ENCODE results near the gene CD53. TPM values are rescaled to one million over a fixed set of nuclear protein-coding genes. Genes with fewer than 3 reads are reported as not detected.
"Not testable (repeated sequence)": the region's sequence is repeated elsewhere in the genome, so short reads cannot be mapped to it uniquely, and the experiment has no call there.

CD53 gene, protein sequence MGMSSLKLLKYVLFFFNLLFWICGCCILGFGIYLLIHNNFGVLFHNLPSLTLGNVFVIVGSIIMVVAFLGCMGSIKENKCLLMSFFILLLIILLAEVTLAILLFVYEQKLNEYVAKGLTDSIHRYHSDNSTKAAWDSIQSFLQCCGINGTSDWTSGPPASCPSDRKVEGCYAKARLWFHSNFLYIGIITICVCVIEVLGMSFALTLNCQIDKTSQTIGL
- total RNA-seq: not detected in 2 replicates

DNA sequence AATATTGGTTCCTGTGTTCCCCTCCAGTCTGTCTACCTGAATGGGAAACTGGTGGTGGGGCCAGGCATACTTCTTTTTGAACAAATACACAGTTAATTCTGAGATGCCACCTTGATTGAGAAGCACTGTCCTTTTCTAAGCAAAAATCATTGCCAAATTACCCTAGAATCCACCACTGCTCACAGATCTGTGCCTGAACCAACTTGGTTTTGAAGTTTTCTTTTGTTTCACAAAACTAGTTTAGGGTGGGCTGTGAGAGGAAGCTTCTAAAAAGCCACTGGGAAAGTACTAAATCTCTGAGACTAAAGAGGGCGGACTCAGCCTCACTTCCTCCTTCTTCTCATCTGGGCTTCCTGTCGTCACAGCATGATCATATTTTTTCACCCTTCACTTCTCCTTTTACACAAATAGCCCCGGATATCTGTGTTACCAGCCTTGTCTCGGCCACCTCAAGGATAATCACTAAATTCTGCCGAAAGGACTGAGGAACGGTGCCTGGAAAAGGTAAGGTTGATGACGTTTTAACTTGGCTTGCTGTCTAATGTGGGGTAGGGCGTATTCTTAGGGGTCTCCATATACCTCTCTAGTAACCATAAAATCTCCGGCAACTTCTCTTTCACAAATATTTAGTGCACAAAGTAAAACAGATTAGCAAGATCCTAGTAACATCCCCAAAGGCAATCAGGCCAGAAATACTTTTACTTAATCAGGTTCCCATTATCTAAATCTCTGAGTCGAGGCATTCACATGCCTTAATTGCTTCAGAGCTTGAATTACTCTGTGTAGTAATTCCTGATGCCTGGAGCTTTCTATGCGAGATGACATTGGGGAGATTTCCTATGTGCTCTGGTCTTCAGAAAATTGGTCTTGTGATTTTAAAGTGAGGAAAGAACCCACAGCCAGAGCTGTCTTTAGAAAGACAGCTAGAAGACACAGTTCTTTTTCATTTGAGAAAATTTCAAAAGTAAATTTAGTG lies at the start of gene CD53:
CD53 (plus strand) TSS at position 404 of the 976 bp plus-strand sequence. CDS start 18,261 bp downstream, outside the sequence.
- no peak for DNase-seq (ENCODE audit: low read depth, low spot score)

DNA sequence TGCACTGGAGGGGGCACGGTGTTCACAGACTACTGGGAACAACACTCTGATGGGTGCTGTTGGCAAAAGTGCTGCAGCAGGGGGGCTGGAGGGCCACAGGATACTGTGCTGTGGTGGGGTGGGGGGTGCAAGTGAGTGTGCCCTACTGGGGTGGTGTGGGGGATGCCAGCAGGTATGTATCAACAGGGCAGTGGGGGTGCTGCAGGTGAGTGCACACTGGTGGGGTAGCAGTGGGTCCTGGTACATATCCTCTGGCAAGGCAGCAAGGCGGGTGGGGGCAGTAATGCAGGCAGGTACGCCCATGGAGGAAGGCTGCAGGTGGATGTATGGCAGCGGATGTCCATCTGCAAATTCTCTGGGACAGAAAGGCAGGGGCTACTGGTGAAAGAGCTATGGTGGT lies 48.8 kb upstream of the CD53 start:
- DNase-seq (ENCODE audit: low read depth, low spot score): no peak

DNA sequence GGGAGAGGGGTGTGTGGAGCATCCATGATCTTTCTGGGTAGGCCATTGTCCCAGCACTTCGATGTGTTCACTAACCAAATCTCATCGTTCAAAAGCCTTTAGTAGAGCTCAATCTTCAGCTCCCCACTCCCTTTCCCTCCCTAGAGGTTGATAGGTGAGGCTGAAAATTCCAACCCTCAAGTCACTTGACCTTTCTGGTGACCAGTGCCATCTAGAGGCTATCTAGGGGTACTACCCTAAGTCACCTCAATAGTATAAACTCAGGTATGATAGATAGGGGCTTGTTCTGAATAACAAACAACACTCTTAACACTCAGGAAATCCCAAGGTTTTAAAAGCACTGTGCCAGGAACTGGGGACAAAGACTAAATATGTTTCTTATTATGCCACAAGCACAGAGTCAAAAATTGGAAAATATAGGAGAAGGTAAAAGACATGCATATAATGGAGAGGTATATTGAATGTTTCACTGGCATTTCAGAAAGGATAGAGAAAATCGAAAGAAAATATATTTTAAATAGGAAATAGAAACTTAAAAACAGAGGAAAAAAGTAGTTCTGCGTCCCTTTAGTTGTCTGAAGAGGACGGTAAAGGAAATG lies 42.9 kb upstream of the CD53 start:
- DNase-seq (ENCODE audit: low read depth, low spot score): no peak

DNA sequence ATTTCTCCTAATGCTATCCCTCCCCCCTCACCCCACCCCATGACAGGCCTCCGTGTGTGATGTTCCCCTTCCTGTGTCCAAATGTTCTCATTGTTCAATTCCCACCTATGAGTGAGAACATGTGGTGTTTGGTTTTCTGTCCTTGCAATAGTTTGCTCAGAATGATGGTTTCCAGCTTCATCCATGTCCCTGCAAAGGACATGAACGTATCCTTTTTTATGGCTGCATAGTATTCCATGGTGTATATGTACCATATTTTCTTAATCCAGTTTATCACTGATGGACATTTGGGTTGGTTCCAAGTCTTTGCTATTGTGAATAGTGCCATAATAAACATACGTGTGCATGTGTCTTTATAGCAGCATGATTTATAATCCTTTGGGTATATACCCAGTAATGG lies 39.2 kb upstream of the CD53 start:
- DNase-seq (ENCODE audit: low read depth, low spot score): not testable (repeated sequence)

DNA sequence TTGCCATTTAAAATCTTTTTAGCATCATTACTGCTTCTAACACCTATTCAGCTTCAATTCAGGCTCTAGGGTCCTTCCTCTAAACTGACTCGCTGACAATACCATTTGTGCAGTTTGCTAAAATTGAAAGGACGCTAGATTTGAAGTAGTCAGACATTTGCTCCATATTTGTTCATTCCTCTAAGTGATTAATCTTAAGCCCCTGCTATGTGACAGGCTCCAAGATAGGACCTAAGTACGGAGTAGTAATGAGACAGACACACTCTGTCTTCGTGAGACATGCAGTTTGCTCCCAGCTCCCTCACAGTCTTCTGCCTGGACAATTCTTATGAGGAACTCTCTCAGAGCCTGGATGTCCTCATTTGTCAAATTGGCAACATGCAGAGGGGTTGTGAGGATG lies 26.1 kb upstream of the CD53 start:
- no peak for DNase-seq (ENCODE audit: low read depth, low spot score)

DNA sequence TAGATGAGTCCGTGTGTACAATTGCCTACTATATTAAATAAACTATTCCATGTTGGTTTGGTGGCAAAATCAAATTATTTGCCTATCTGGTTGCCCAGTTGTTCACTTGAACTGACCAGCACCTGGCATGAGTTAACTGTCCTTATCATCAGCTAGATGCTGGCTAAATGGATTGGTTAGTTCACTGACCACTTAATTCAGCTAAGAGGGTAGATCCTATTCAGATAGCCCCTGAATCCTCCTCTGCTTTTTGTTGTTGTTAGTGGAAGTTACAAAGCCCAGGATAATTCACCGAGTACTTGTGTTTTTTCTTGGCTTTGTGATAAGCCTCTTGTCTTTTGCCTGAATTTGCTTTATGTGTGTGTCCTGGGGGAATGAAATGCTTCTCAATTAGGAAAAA lies 22.8 kb upstream of the CD53 start:
- no peak for DNase-seq (ENCODE audit: low read depth, low spot score)

DNA sequence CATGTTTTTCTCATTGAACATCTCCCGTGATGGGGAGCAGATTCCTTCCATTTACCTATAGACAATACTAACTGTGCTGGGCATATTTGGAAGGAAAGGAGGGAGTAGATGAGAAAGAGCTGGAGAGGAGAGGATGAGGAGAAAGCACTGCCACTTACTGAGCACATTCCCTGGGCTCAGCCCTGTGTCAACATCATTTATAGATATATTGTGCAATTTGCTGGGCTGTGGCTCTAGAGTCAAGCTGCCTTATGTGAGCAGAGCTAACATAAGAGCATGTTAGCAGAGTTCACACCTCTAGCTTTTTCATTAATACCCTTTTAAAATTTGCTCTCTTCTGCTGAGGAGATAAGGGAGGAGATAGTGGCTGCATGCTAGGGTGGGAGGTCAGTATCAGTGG lies 22.3 kb upstream of the CD53 start:
- no peak for DNase-seq (ENCODE audit: low read depth, low spot score)

DNA sequence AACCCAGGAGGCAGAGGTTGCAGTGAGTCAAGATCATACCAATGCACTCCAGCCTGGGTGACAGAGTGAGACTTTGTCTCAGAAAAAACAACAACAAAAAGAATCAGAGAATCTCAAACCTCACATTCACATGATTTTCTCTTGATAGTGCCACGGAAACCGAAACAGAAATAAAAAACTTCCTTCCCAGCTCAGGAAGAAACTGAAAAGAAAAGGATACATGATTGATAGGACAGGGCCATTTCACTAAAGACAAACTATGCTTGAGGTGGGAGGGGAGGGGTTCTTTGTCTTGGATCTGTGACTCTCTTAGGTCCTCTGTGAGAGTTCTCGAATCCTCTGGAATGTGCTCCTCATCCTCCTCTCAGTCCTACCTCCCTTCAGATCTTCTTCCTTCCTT lies 19.8 kb upstream of the CD53 start:
- no peak for DNase-seq (ENCODE audit: low read depth, low spot score)

DNA sequence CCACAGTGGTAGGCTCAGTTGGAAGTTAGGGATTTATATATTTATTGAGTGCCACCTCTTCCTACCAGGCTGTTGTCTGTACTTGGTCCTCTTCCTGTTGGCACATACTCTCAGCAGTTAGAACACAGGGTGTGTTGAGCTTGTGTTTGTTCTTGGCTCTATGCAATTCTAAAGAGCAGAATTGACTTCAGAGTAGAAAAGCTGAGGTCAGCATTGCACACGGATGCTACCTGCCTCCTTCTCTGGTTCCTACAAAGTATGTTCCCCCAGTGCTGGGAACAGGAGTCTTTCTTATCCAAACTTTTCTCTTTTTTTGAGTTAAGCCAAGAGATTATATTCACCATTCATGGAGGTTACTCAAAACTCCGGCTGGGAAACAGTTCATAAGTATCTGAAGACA lies 16.5 kb upstream of the CD53 start:
- no peak for DNase-seq (ENCODE audit: low read depth, low spot score)

DNA sequence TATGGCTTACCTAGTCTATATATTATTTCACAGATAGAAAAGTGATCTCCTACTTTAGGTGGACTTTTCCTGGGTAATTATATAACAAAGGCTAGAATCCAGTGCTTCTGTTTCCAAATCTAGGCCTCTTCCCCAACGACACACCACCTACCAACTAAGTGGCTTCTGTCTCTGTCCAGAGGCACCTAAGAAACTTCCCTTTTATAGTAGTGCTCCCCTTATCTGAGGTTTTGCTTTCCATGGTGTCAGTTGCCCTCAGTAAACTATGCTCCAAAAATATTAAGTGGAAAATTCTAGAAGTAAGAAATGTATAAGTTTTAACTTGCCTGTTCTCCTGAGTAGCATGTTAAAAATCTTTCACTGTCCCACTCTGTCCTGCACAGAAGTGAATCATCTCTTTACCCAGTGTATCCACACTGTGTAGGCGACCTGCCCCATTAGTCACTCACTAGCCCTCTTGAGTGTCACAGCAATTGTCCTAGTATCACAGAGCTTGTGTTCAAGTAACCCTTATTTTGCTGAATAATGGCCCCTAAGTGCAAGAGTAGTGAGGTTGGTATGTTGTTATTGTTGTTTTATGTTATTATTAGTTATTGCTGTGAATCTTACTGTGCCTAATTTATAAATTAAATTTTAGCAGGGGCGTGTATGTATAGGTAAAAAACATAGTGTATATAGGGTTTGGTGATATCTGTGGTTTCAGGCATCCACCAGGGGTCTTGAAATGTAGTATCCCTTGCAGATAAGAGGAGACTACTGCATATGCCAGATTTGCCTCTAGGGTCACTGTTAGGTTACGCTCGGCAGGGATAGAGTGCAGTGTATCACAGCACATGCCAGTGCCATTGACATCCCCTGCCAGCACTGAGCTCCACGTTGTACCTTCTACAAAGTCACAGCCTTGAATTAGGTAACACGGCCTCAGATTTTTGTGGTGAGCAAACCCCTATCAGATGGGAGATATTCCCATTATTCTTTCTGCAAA lies 14.7 kb upstream of the CD53 start:
- DNase-seq (ENCODE audit: low read depth, low spot score): no peak

DNA sequence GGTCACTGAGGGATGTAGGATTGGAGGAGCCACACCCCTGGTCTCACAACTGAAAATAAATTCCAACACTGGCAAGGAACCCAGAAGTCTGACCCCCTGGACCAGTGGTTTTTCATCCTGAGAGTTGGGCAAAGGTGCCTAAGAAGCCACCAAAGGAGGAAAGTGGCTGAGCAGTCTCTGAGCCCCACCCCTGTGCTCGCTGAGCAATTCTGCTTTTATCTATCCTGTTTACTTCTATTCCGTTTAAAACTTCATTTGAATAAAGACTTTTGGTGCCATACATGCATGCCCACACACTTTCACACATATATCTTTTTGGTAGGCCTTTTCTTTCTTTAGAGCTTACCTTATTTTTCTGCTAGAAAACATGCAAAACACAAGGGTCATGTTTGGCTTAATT lies 13.9 kb upstream of the CD53 start:
- no peak for DNase-seq (ENCODE audit: low read depth, low spot score)

DNA sequence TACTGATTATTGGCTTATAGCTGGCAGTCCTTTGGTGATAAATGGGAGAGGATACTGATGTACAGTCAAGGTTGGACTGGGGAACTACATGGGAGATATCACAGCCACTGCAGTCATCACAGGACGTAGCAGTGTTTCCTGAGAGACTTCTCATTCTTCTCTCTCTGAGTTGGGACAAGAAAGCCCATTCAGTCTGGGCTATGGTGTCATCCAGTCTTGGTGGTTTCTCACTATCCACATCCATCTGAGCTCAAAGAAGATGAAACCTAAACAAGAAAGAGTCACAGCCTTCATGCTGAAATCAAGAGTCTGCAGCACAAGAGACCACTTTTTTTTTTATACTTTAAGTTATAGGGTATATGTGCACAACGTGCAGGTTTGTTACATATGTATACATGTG lies 12.8 kb upstream of the CD53 start:
- no peak for DNase-seq (ENCODE audit: low read depth, low spot score)

DNA sequence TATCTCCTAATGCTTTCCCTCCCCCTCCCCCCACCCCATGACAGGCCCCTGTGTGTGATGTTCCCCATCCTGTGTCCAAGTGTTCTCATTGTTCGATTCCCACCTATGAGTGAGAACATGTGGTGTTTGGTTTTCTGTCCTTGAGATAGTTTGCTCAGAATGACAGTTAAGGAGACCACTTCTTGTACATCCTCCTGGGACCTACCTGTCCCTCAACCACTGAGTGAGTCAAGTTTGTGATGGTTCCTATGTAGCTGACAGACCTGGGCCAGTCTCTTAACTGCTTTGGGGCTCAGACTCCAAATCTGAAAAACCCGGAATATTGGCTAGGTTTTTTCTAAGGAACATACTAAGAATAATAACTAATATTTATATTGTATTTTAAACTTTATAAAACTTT lies 12.3 kb upstream of the CD53 start:
- DNase-seq (ENCODE audit: low read depth, low spot score): not testable (repeated sequence)

DNA sequence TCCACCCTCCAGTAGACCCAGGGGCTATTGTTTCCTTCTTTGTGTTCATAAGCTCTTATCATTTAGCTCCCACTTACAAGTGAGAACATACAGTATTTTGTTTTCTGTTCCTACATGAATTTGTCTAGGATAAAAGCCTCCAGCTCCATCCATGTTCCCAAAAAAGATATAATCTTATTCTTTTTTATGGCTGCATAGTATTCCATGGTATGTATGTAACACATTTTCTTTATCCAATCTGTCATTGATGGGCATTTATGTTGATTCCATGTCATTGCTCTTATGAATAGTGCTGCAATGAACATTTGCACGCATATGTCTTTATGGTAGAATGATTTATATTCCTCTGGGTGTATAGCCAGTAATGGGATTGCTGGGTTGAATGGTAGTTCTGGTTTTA lies 11.0 kb upstream of the CD53 start:
- DNase-seq (ENCODE audit: low read depth, low spot score): not testable (repeated sequence)

DNA sequence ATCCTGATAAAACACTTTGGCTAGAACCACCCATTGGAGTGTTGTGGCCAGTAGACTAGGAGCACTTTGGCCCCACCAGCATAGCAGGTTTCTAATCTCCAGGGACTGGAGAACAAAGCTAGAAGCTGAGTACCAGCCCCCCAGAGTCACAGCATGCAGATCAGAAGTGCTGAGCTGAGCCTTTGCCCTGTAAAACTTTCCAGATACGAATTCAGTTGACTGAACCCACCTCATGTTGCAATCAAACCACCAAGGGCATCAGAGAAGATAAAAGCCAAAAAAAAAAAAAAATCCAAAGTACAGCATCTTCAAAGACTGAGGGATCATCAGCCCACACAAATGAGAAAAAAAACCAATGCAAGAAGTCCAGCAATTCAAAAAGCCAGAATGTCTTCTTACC lies 8.7 kb upstream of the CD53 start:
- DNase-seq (ENCODE audit: low read depth, low spot score): no peak

DNA sequence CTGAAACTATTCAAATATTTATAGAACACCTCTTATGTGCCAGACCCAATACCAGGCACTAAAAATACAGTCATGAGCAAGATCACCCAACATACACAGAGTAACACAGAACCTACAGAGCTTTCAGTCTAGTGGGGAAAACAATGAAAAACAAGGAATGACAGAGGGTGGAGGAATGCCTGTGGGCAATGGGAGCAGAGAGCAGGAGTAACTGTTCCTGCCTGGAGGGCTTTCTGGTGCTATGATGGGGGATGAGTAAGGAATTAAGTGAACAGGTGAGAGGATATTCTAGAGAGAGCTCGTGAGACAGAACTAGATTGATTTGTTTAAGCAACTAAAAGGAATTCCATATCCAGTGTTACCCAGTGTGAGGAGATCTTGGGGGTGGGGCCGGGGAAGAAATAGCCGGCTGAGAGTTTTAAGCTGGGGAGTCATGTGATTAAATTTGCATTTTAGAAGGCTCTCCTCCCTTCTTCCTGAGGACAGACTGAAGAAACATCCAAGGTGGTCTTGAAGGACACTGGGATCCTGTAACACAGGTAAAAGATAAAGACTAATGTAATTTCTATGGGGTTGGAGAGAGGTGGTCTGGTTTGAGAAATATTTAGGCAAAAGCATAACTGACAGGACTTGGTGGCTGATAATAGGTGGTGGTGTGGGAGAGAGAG lies 2.1 kb upstream of the CD53 start:
- DNase-seq (ENCODE audit: low read depth, low spot score): no peak

DNA sequence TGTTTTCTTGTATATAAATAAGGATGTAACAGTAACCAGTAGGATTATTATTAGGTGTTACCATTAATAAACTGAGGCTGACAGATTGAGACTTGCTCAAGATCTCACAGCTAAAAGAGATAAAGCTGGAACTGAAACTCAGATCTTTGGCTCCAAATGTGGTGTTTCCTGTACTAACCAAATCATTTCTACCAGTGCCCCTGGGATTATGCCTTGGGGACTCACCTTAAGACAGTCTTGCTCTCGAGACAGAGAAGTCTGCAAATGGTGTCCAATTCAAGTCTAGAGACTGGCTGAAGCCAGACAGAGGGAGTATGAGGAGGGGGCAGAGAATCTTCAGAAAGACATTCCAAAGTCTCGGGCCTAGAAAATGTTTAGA lies 593 bp upstream of the CD53 start:
- no peak for DNase-seq (ENCODE audit: low read depth, low spot score)

DNA sequence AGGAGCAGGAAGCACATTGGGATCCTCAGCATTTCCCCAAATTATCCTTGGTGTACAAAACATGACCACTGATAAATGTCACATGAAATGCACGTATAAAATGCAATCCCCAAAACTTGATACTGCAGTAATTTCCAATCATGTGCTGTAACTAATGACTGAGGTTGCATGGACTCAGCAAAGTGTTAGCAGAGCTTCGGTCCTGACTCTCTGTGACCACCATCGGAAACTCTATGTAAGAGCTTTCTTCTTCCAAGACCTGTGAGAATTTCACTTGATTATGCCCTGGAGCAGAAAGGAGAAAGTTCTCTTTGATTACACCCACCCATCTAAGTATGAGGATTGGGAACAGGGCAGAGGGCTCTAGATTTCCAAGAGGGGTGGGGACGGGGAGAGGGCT lies 908 bp downstream of the CD53 start:
- DNase-seq (ENCODE audit: low read depth, low spot score): no peak

DNA sequence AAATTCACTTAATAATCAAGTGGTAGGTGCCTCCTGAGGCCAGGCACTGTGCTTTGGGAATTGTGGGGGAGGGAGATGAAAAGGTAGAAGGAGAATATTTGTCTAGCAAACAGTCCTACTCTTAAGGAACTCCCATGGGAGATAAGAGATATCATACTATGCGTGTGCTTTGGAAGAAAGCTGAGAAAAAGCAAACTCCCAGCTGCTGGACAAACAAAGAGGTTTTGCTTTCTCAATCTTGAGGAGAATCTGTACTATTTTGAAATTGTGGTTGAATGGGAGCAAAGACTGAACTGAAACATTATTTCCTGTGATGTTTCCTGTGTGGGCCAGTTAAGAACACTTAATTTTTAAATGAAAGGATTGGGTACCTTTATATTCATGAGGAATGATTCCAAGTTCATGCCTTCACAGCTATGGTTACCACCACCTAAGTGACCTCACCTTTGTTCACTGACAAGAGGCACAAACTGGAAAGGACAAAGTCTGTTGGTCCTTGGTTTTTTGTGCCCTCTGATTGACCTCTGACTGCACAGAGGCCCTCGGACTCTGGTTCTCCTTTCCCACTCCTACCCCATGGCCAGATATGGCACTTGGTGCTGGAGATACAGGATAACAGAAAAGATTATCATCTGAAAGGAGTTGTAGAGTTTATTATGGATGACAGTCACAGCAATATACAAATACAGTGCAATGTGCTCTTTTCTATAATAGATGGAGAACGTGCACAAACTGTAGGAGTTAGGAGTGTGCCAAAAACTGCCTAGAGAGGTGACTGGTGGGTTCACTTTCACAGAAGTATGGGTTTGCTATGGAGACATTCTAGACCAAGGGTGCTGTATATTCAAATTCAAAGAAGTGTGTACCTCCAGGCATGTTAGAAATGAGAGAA lies 1.6 kb downstream of the CD53 start:
- DNase-seq (ENCODE audit: low read depth, low spot score): no peak
